ENCODE data around the gene LRRC1. TPM values are rescaled to one million over a fixed set of nuclear protein-coding genes. Genes with fewer than 3 reads are reported as not detected.

LRRC1 gene
- total and polyA plus RNA-seq, 8 donors: 2.9 to 50.4 (median 12.2) TPM

GRCh38 chr6:53928641-53929040, 133.8 kb downstream of the LRRC1 start:
- H3K9me3 ChIP-seq: no peaks in the 10 kb centered on the region
- no peak overlapping the region for H3K4me3 ChIP-seq
- no peak for TF ChIP-seq POLR2A (IDR thresholded peaks at IDR 0.05)
- no peak for TF ChIP-seq EP300 (IDR thresholded peaks at IDR 0.05)
- TF ChIP-seq POLR2AphosphoS5 (IDR thresholded peaks at IDR 0.05): no peak
- no peak for TF ChIP-seq CTCF (IDR thresholded peaks at IDR 0.05)
- H3K27me3 ChIP-seq: no peaks in the 10 kb centered on the region
- DNase-seq: no peak
- peaks cover 9 to 30% (median 12%) of the 10 kb centered on the region in 4 donors for H3K4me1 ChIP-seq
- WGBS, 5 donors: 22 to 51% (median 28%) methylated on average over 1 of the region's 1 CpG
- H3K27ac ChIP-seq: no peak overlapping the region
- intact Hi-C loops (cut with DNase I; ENCODE audit: low total_unique reads): no loop called here
- no peaks in the 10 kb centered on the region for H3K36me3 ChIP-seq

GRCh38 chr6:53929041-53929820, 134.4 kb downstream of the LRRC1 start:
- H3K36me3 ChIP-seq: no peaks in the 10 kb centered on the region
- H3K9me3 ChIP-seq: no peaks in the 10 kb centered on the region
- H3K27ac ChIP-seq: no peak overlapping the region
- H3K4me3 ChIP-seq: no peak overlapping the region
- peaks cover 9 to 30% (median 12%) of the 10 kb centered on the region in 4 donors for H3K4me1 ChIP-seq
- WGBS, 5 donors: 84 to 92% (median 89%) methylated on average over 4 of the region's 4 CpGs
- DNase-seq: no peak
- no peaks in the 10 kb centered on the region for H3K27me3 ChIP-seq
- intact Hi-C loops (cut with DNase I; ENCODE audit: low total_unique reads): no loop called here
- TF ChIP-seq CTCF (IDR thresholded peaks at IDR 0.05) (no peak), EP300 (IDR thresholded peaks at IDR 0.05) (no peak)

DNA sequence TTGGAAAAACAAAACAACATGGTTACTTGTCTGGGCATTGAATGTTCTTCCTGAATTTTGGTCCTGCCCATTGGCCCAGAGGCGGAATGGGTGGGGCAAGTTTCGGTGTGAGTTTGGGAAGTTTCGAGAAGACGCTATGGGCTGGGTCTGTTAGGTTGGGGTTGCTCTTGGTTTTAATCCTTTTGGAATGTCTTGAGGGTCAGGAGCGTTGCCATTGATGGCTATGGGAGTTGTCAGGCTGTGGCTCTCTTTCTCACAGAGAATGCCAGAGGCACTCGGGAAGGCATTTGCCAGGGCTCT, 135.0 kb downstream of the LRRC1 start:
- TF ChIP-seq CTCF (IDR thresholded peaks at IDR 0.05): no peak
- TF ChIP-seq POLR2AphosphoS5 (IDR thresholded peaks at IDR 0.05): no peak
- TF ChIP-seq POLR2A (IDR thresholded peaks at IDR 0.05): no peak
- TF ChIP-seq EP300 (IDR thresholded peaks at IDR 0.05): no peak
- Histone ChIP-seq H3K36me3 (no peaks in the 10 kb centered on the region), H3K9me3 (no peaks in the 10 kb centered on the region), H3K4me3 (no peak overlapping the region), H3K27me3 (no peaks in the 10 kb centered on the region), H3K4me1 (peaks cover 9 to 29% (median 12%) of the 10 kb centered on the region in 4 donors), H3K27ac (no peak overlapping the region)
- intact Hi-C loops (cut with DNase I; ENCODE audit: low total_unique reads): no loop called here
- 84 to 98% (median 94%) methylated on average over 6 of the region's 6 CpGs for WGBS, 5 donors
- no peak for DNase-seq

DNA sequence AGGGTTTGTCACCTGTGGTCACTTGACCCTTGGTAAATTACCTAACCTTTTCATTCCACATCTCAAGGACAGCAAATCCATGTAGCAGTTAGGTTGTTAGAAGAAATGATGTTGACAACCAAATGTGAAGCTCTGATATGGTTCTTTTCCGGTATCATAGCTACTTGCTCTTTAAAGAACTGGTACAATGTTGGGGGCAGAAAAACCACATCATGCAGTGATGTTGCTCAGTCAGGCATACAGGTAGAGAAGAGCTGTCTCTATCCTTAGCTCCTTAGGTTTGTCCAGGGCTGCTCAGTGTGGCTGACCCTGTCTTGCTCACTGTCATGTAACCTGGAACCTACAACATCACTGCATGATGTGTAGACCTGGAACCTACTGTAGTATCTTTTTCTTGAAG, 135.5 kb downstream of the LRRC1 start:
- intact Hi-C loops (cut with DNase I; ENCODE audit: low total_unique reads): no loop called here
- H3K9me3 ChIP-seq: no peaks in the 10 kb centered on the region
- TF ChIP-seq POLR2AphosphoS5 (IDR thresholded peaks at IDR 0.05) (no peak), POLR2A (IDR thresholded peaks at IDR 0.05) (no peak), CTCF (IDR thresholded peaks at IDR 0.05) (no peak), EP300 (IDR thresholded peaks at IDR 0.05) (no peak)
- peaks cover 9 to 24% (median 12%) of the 10 kb centered on the region in 4 donors for H3K4me1 ChIP-seq
- DNase-seq: no peak
- 44 to 100% (median 89%) methylated on average over 1 of the region's 1 CpG for WGBS, 5 donors
- H3K27ac ChIP-seq: no peak overlapping the region
- no peaks in the 10 kb centered on the region for H3K27me3 ChIP-seq
- no peak overlapping the region for H3K4me3 ChIP-seq
- H3K36me3 ChIP-seq: no peaks in the 10 kb centered on the region
